Tibial artery (tissue), 4 donors: ENCODE measurements around the gene PKD1L1.
A peak's percentile ranks its signal among the peaks of the same experiment; 100 is the strongest.
"Not testable (repeated sequence)": the region's sequence is repeated elsewhere in the genome, so short reads cannot be mapped to it uniquely, and the experiment has no call there.

Experiments
- DNase-seq, 2 donors: peaks; one replicate each; pipeline ENCODE4 v3.0.0-alpha.2; 2019
- H3K27ac ChIP-seq, 2 donors: fragments of 200-600 bp; sonication (generic) in 1 of 2; 1 replicate in 1 of 2; 2 replicates in 1 of 2; pipeline ENCODE4 v1.5.1; 2018 to 2019; ENCODE audit warnings: mild to moderate bottlenecking in 1 of 2
- H3K27me3 ChIP-seq, 2 donors: fragments of 200-600 bp; sonication (generic) in 1 of 2; one replicate each; pipeline versions ENCODE4 v1.5.1 to v1.6.0; 2016 to 2019
- H3K36me3 ChIP-seq, 3 donors: fragments of 200-600 bp; sonication (generic) in 2 of 3; one replicate each; pipeline ENCODE4 v1.5.1; 2016 to 2019; ENCODE audit warnings: mild to moderate bottlenecking in 2 of 3
- H3K4me1 ChIP-seq, 4 donors: fragments of 200-600 bp; sonication (generic) in 2 of 4; 1 replicate in 3 of 4; 2 replicates in 1 of 4; pipeline ENCODE4 v1.5.1; 2016 to 2019
- H3K4me3 ChIP-seq, 2 donors: fragments of 200-600 bp; sonication (generic) in 1 of 2; 1 replicate in 1 of 2; 2 replicates in 1 of 2; pipeline ENCODE4 v1.5.1; 2018 to 2019; ENCODE audit warnings: mild to moderate bottlenecking in 2 of 2
- H3K9me3 ChIP-seq, 3 donors: fragments of 200-600 bp; sonication (generic) in 1 of 3; one replicate each; pipeline ENCODE4 v1.5.1; 2016 to 2019
- CTCF ChIP-seq, 2 experiments: fragments of 200-600 bp in 1 of 2; fragments of 450-650 bp in 1 of 2; IDR thresholded peaks; one replicate each; pipeline ENCODE4 v1.5.1; 2017 to 2019; ENCODE audit warnings: antibody characterized with exemption in 2 of 2, mild to moderate bottlenecking in 1 of 2, moderate library complexity in 1 of 2
- intact Hi-C: fragments of 100-400 bp; cut with DNase I; formaldehyde crosslinking; loops from one replicate; pipeline ENCODE4 v1.15.0; 2023; ENCODE audit warnings: low total_unique reads

The PKD1L1 gene

GRCh38 chr7:47759056-47759706 lies 189.1 kb downstream of the PKD1L1 start:
- intact Hi-C loops, result no loop called here
- peak overlapping the region; percentile 90 to 93 for H3K27ac ChIP-seq
- DNase-seq, result no peak
- H3K27me3 ChIP-seq, result no peaks in the 10 kb centered on the region
- peaks cover 0 to 38% (median 16%) of the 10 kb centered on the region in 4 donors for H3K4me1 ChIP-seq
- H3K36me3 ChIP-seq, result no peaks in the 10 kb centered on the region
- no peak for TF ChIP-seq CTCF (IDR thresholded peaks at IDR 0.05)
- H3K9me3 ChIP-seq, result no peaks in the 10 kb centered on the region
- H3K4me3 ChIP-seq, result no peak overlapping the region

- H3K4me1 ChIP-seq, result peaks cover 0 to 38% (median 16%) of the 10 kb centered on the region in 4 donors
- H3K36me3 ChIP-seq, result no peaks in the 10 kb centered on the region
- no peak for TF ChIP-seq CTCF (IDR thresholded peaks at IDR 0.05)
- H3K4me3 ChIP-seq, result no peak overlapping the region
- H3K9me3 ChIP-seq, result no peaks in the 10 kb centered on the region
- intact Hi-C loops, result no loop called here
- H3K27me3 ChIP-seq, result no peaks in the 10 kb centered on the region
- peak overlapping the region; percentile 90 to 93 for H3K27ac ChIP-seq
- DNase-seq, result peak; percentile 37 to 74
Observed at GRCh38 chr7:47758546-47758945, 189.7 kb downstream of the PKD1L1 start.

- intact Hi-C loops, result no loop called here
- peak; percentile 10 to 17 for TF ChIP-seq CTCF (IDR thresholded peaks at IDR 0.05)
- Histone ChIP-seq H3K9me3 (no peaks in the 10 kb centered on the region), H3K4me3 (no peak overlapping the region), H3K36me3 (no peaks in the 10 kb centered on the region), H3K27me3 (no peaks in the 10 kb centered on the region), H3K4me1 (peaks cover 0 to 38% (median 16%) of the 10 kb centered on the region in 4 donors), H3K27ac (peak overlapping the region; percentile 90 to 93)
- DNase-seq, result peak; percentile 94 to 96
Observed at GRCh38 chr7:47757921-47758411, 190.3 kb downstream of the PKD1L1 start.

- peak overlapping the region; percentile 90 to 93 for H3K27ac ChIP-seq
- no peak for TF ChIP-seq CTCF (IDR thresholded peaks at IDR 0.05)
Observed at GRCh38 chr7:47756636-47757035, 191.6 kb downstream of the PKD1L1 start.

GRCh38 chr7:47755248-47755647 lies 193.0 kb downstream of the PKD1L1 start:
- no peak overlapping the region for H3K4me3 ChIP-seq
- H3K4me1 ChIP-seq, result peaks cover 0 to 46% (median 16%) of the 10 kb centered on the region in 4 donors
- DNase-seq, result no peak
- H3K9me3 ChIP-seq, result no peaks in the 10 kb centered on the region
- no peak for TF ChIP-seq CTCF (IDR thresholded peaks at IDR 0.05)
- H3K27me3 ChIP-seq, result no peaks in the 10 kb centered on the region
- H3K27ac ChIP-seq, result peak overlapping the region in 1 of 2 donors; percentile 20
- H3K36me3 ChIP-seq, result no peaks in the 10 kb centered on the region
- intact Hi-C loops, result no loop called here

More at GRCh38 chr7:47756636-47757035, 191.6 kb downstream of the PKD1L1 start:
- DNase-seq, result no peak
- Histone ChIP-seq H3K27me3 (no peaks in the 10 kb centered on the region), H3K9me3 (no peaks in the 10 kb centered on the region), H3K4me3 (no peak overlapping the region), H3K36me3 (no peaks in the 10 kb centered on the region), H3K4me1 (peaks cover 0 to 38% (median 16%) of the 10 kb centered on the region in 4 donors)
- intact Hi-C loops, result no loop called here

- intact Hi-C loops, DNase-seq: not testable (repeated sequence)
Observed at GRCh38 chr7:47751724-47752123, 196.5 kb downstream of the PKD1L1 start.

More at GRCh38 chr7:47751724-47752123, 196.5 kb downstream of the PKD1L1 start:
- not testable (repeated sequence) for H3K27me3 ChIP-seq, H3K4me3 ChIP-seq, H3K9me3 ChIP-seq, H3K36me3 ChIP-seq
- peaks cover 0 to 13% (median 0%) of the 10 kb centered on the region in 4 donors for H3K4me1 ChIP-seq
- H3K27ac ChIP-seq, result peak overlapping the region; percentile 50 to 54
